RWPE2 (cell line): ENCODE results near the gene CIB4.

Source experiments
- ATAC-seq: fragments of 200-7000 bp; cut with Tn5 transposase; 3 replicates; pipeline ENCODE4 v1.9.1; 2021; ENCODE audit warnings: low read depth
- DNase-seq: peaks from one replicate; pipeline ENCODE4 v3.0.0-alpha.2; 2020; ENCODE audit warnings: low spot score
- H3K27ac ChIP-seq: fragments of 450-650 bp; 2 replicates; pipeline ENCODE4 v1.5.1; 2017; ENCODE audit warnings: mild to moderate bottlenecking; ENCODE audit not compliant: poor library complexity, severe bottlenecking
- H3K27me3 ChIP-seq: fragments of 250-450 bp; sonication (Bioruptor Pico); 2 replicates; pipeline ENCODE4 v1.5.1; 2021; ENCODE audit warnings: mild to moderate bottlenecking, moderate library complexity; ENCODE audit not compliant: insufficient read depth, poor library complexity, severe bottlenecking
- H3K36me3 ChIP-seq: fragments of 250-450 bp; sonication (Bioruptor Pico); 2 replicates; pipeline ENCODE4 v1.5.1; 2020; ENCODE audit warnings: low read depth, mild to moderate bottlenecking, moderate library complexity
- H3K4me1 ChIP-seq: fragments of 250-450 bp; sonication (Bioruptor Pico); 2 replicates; pipeline ENCODE4 v1.5.1; 2021; ENCODE audit warnings: mild to moderate bottlenecking, moderate library complexity; ENCODE audit not compliant: insufficient read depth, poor library complexity, severe bottlenecking
- H3K4me3 ChIP-seq: fragments of 250-450 bp; sonication (Bioruptor Pico); 2 replicates; pipeline ENCODE4 v1.5.1; 2021; ENCODE audit warnings: mild to moderate bottlenecking, moderate library complexity; ENCODE audit not compliant: severe bottlenecking
- H3K9me3 ChIP-seq: fragments of 250-450 bp; sonication (Bioruptor Pico); 2 replicates; pipeline ENCODE4 v1.5.1; 2021; ENCODE audit warnings: mild to moderate bottlenecking, moderate library complexity; ENCODE audit not compliant: severe bottlenecking
- TF ChIP-seq, protein P1 (sequence below): fragments of 450-650 bp; IDR thresholded peaks from one replicate; pipeline ENCODE4 v1.5.1; 2017; ENCODE audit warnings: mild to moderate bottlenecking, moderate library complexity; ENCODE audit not compliant: poor library complexity, severe bottlenecking

The CIB4 gene

GRCh38 chr2:26609839-26610277 is 31.3 kb downstream of the CIB4 start:
- Histone ChIP-seq H3K9me3 (no peaks in the 10 kb centered on the region), H3K4me3 (no peak overlapping the region), H3K4me1 (peaks cover 10% of the 10 kb centered on the region), H3K27ac (no peak overlapping the region), H3K27me3 (no peaks in the 10 kb centered on the region), H3K36me3 (no peaks in the 10 kb centered on the region)
- no peak for DNase-seq
- TF ChIP-seq, protein P1, sequence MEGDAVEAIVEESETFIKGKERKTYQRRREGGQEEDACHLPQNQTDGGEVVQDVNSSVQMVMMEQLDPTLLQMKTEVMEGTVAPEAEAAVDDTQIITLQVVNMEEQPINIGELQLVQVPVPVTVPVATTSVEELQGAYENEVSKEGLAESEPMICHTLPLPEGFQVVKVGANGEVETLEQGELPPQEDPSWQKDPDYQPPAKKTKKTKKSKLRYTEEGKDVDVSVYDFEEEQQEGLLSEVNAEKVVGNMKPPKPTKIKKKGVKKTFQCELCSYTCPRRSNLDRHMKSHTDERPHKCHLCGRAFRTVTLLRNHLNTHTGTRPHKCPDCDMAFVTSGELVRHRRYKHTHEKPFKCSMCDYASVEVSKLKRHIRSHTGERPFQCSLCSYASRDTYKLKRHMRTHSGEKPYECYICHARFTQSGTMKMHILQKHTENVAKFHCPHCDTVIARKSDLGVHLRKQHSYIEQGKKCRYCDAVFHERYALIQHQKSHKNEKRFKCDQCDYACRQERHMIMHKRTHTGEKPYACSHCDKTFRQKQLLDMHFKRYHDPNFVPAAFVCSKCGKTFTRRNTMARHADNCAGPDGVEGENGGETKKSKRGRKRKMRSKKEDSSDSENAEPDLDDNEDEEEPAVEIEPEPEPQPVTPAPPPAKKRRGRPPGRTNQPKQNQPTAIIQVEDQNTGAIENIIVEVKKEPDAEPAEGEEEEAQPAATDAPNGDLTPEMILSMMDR: no peak
- no peak for ATAC-seq

DNA sequence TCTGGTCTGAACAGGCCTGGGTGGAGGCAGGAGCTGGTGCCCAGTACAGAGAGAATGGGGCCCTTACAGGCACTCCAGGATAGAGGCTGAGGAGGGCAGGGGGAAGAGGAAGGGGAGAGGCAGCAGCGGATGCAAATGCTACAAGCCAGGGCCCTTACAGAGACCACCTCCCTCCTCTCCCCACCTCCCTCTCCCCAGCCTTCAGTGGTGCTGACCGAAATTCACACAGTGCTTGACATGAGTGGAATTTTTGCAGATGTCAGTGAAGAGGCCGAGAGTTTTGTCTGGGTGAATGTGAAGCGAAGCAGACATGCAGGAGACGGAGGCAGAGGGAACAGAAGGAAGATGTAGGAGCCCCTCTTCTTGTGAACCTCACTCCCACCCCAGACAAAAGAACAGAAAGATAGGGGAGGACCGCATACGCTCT is 31.9 kb downstream of the CIB4 start:
- H3K4me3 ChIP-seq: no peak overlapping the region
- DNase-seq (no peak), ATAC-seq (no peak)
- H3K27ac ChIP-seq: no peak overlapping the region
- H3K27me3 ChIP-seq: no peaks in the 10 kb centered on the region
- peaks cover 10% of the 10 kb centered on the region for H3K4me1 ChIP-seq
- H3K36me3 ChIP-seq: no peaks in the 10 kb centered on the region
- TF ChIP-seq, protein P1: no peak
- no peaks in the 10 kb centered on the region for H3K9me3 ChIP-seq

DNA sequence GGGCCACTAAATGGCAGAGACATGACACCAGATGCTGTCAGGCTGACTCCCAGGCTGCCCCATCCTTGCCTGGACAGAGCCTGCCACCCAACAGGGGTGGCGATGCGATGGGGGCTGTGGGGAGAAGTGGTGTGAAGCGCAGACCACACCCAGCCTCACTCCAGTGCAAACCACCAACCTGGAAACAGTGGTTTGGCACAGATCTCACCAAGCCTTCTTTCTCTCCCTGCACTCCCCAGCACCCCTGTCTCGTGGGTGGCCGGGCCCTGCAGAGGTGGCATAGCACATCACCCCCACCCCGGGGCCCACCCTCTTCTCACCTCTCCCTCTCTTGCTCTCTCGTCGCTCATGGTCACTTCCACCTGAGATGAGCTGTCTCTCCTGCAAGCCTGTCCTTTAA is 32.6 kb downstream of the CIB4 start:
- no peaks in the 10 kb centered on the region for H3K27me3 ChIP-seq

GRCh38 chr2:26607698-26608097 is 33.5 kb downstream of the CIB4 start:
- no peak for DNase-seq

More for the DNA sequence above, 32.6 kb downstream of the CIB4 start:
- Histone ChIP-seq H3K9me3 (no peaks in the 10 kb centered on the region), H3K27ac (no peak overlapping the region), H3K36me3 (no peaks in the 10 kb centered on the region), H3K4me3 (no peak overlapping the region), H3K4me1 (peaks cover 10% of the 10 kb centered on the region)
- TF ChIP-seq, protein P1: no peak
- ATAC-seq (no peak), DNase-seq (peak; percentile 29)

DNA sequence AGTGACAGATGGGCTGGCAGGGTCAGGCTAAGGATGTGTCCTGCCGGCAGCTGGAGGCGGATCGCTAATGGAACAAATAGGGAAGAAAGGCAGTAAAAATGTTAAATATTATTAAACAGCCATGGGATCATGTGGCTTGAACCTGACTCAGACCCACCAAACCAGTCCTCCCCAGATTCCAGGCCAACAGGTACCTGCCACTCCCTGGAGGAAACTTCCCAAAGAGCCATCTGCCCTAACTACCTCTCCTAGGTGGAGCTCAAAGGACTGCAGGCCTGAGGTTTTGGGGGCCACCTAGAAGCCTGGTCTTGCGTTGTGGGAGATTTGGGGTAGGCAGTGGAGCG is 34.3 kb downstream of the CIB4 start:
- Histone ChIP-seq H3K36me3 (no peaks in the 10 kb centered on the region), H3K4me1 (peaks cover 10% of the 10 kb centered on the region), H3K27me3 (no peaks in the 10 kb centered on the region), H3K9me3 (no peaks in the 10 kb centered on the region), H3K27ac (no peak overlapping the region), H3K4me3 (no peak overlapping the region)
- peak; percentile 40 for DNase-seq
- TF ChIP-seq, protein P1: no peak
- ATAC-seq: peak; percentile 90

More at GRCh38 chr2:26607698-26608097, 33.5 kb downstream of the CIB4 start:
- no peaks in the 10 kb centered on the region for H3K36me3 ChIP-seq
- no peaks in the 10 kb centered on the region for H3K9me3 ChIP-seq
- no peak overlapping the region for H3K4me3 ChIP-seq
- no peaks in the 10 kb centered on the region for H3K27me3 ChIP-seq
- H3K4me1 ChIP-seq: peaks cover 10% of the 10 kb centered on the region
- no peak overlapping the region for H3K27ac ChIP-seq
- no peak for ATAC-seq
- TF ChIP-seq, protein P1: no peak
